Measurements from ENCODE around the gene AGBL4.

AGBL4 gene

GRCh38 chr1:48693674-48694320 is 1330.0 kb downstream of the AGBL4 start:
- DNase-seq (ENCODE audit: low read depth in 3 of 3, low spot score in 1 of 3): no peak

GRCh38 chr1:48693180-48693579 is 1330.6 kb downstream of the AGBL4 start:
- no peak for DNase-seq (ENCODE audit: low read depth in 3 of 3, low spot score in 1 of 3)

GRCh38 chr1:48692235-48692634 is 1331.5 kb downstream of the AGBL4 start:
- no peak for DNase-seq (ENCODE audit: low read depth in 3 of 3, low spot score in 1 of 3)

- DNase-seq (ENCODE audit: low read depth in 3 of 3, low spot score in 1 of 3): no peak
These were observed 1332.2 kb downstream of the AGBL4 start for GRCh38 chr1:48691429-48692001.

- no peak for DNase-seq (ENCODE audit: low read depth in 3 of 3, low spot score in 1 of 3)
These were observed 1335.5 kb downstream of the AGBL4 start for GRCh38 chr1:48688102-48688760.

- DNase-seq (ENCODE audit: low read depth in 3 of 3, low spot score in 1 of 3): no peak
These were observed 1336.3 kb downstream of the AGBL4 start for GRCh38 chr1:48687282-48688045.

- no peak for DNase-seq (ENCODE audit: low read depth in 3 of 3, low spot score in 1 of 3)
These were observed 1337.6 kb downstream of the AGBL4 start for GRCh38 chr1:48686159-48686558.

GRCh38 chr1:48684381-48684780 is 1339.4 kb downstream of the AGBL4 start:
- DNase-seq (ENCODE audit: low read depth in 3 of 3, low spot score in 1 of 3): no peak

GRCh38 chr1:48683839-48684238 is 1339.9 kb downstream of the AGBL4 start:
- no peak for DNase-seq (ENCODE audit: low read depth in 3 of 3, low spot score in 1 of 3)

- DNase-seq (ENCODE audit: low read depth in 3 of 3, low spot score in 1 of 3): no peak
These were observed 1342.1 kb downstream of the AGBL4 start for GRCh38 chr1:48681476-48682305.

- no peak for DNase-seq (ENCODE audit: low read depth in 3 of 3, low spot score in 1 of 3)
These were observed 1343.2 kb downstream of the AGBL4 start for GRCh38 chr1:48680411-48681035.

GRCh38 chr1:48679859-48680258 is 1343.9 kb downstream of the AGBL4 start:
- no peak for DNase-seq (ENCODE audit: low read depth in 3 of 3, low spot score in 1 of 3)

- no peak for DNase-seq (ENCODE audit: low read depth in 3 of 3, low spot score in 1 of 3)
These were observed 1344.8 kb downstream of the AGBL4 start for GRCh38 chr1:48678710-48679505.

GRCh38 chr1:48677306-48678287 is 1346.2 kb downstream of the AGBL4 start:
- no peak for DNase-seq (ENCODE audit: low read depth in 3 of 3, low spot score in 1 of 3)

GRCh38 chr1:48676822-48677221 is 1346.9 kb downstream of the AGBL4 start:
- DNase-seq (ENCODE audit: low read depth in 3 of 3, low spot score in 1 of 3): no peak

GRCh38 chr1:48676376-48676775 is 1347.4 kb downstream of the AGBL4 start:
- DNase-seq (ENCODE audit: low read depth in 3 of 3, low spot score in 1 of 3): no peak

GRCh38 chr1:48675251-48675650 is 1348.5 kb downstream of the AGBL4 start:
- DNase-seq (ENCODE audit: low read depth in 3 of 3, low spot score in 1 of 3): no peak

- DNase-seq (ENCODE audit: low read depth in 3 of 3, low spot score in 1 of 3): no peak
These were observed 1349.1 kb downstream of the AGBL4 start for GRCh38 chr1:48674641-48675040.
